ENCODE measurements around the gene LAMTOR1.

DNA sequence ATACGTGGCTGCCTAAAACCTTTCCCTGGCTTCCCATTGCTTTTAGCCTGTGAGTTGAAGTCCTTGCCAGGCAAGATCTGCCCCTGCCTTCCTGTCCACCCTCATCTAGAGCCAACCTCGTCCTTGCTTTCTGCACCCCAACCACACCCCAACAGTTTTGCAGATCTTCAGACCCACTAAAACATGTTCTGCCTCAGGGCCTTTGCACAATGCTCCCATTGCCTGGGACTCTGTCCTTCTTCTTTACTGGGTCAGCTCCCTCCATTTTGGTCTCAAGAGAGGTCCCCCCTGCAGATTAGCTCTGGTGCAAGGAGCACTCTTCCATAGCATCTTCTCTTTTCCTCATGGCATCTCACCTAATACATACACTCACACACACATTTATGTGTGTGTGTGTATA lies 17.8 kb upstream of the LAMTOR1 start:
- TF ChIP-seq MAX (IDR thresholded peaks at IDR 0.05; ENCODE audit: insufficient read depth, insufficient read length) (no peak), POLR2A (IDR thresholded peaks at IDR 0.05; ENCODE audit: low read depth, low read length) (no peak), FOS (IDR thresholded peaks at IDR 0.05; ENCODE audit: borderline replicate concordance, insufficient read depth, low read length) (no peak), POLR2AphosphoS5 (IDR thresholded peaks at IDR 0.05; ENCODE audit: insufficient read depth, low read depth, low read length) (no peak)
- TF ChIP-seq, protein P1, sequence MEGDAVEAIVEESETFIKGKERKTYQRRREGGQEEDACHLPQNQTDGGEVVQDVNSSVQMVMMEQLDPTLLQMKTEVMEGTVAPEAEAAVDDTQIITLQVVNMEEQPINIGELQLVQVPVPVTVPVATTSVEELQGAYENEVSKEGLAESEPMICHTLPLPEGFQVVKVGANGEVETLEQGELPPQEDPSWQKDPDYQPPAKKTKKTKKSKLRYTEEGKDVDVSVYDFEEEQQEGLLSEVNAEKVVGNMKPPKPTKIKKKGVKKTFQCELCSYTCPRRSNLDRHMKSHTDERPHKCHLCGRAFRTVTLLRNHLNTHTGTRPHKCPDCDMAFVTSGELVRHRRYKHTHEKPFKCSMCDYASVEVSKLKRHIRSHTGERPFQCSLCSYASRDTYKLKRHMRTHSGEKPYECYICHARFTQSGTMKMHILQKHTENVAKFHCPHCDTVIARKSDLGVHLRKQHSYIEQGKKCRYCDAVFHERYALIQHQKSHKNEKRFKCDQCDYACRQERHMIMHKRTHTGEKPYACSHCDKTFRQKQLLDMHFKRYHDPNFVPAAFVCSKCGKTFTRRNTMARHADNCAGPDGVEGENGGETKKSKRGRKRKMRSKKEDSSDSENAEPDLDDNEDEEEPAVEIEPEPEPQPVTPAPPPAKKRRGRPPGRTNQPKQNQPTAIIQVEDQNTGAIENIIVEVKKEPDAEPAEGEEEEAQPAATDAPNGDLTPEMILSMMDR (IDR thresholded peaks at IDR 0.05; ENCODE audit: extremely low read depth in 1 of 2, insufficient read depth in 1 of 2, low read depth in 1 of 2, low read length in 2 of 2): no peak
